Left renal pelvis (tissue), 4 donors: Measurements from ENCODE around the gene PLSCR4. TPM values are rescaled to one million over a fixed set of nuclear protein-coding genes. Genes with fewer than 3 reads are reported as not detected.
"Not testable (repeated sequence)": the region's sequence is repeated elsewhere in the genome, so short reads cannot be mapped to it uniquely, and the experiment has no call there.

Source experiments
- DNase-seq, 4 donors: peaks; one replicate each; pipeline ENCODE4 v3.0.0-alpha.2; 2013; ENCODE audit warnings: low read depth in 4 of 4, low spot score in 3 of 4
- polyA plus RNA-seq, 4 donors: library from polyadenylated mRNA; unstranded; fragments of 120-200 nt; gene quantifications; one replicate each; pipeline ENCODE4 v1.2.1, GENCODE V29; 2013; ENCODE audit not compliant: insufficient read length in 4 of 4

Gene PLSCR4
- polyA plus RNA-seq, 4 donors: 15.7 to 117 (median 26.2) TPM

DNA sequence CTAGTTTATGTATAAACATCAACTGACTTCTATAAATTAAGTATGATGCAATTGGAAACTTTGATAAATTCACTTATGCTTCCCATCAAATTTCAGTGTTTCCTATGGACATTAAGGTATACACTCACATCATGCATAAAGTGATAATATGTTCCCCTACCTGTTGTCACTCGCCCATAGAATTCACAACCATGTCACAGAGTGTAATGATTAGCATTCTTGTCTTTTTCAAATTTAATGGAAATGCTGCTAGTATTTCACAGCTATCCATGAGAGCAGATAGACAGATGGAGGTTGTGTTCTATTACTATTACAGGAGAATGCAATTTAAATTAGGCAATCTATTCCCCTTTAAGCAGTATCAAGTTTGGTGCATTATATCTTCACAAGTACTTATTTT is 984 bp downstream of the PLSCR4 start:
- no peak for DNase-seq

DNA sequence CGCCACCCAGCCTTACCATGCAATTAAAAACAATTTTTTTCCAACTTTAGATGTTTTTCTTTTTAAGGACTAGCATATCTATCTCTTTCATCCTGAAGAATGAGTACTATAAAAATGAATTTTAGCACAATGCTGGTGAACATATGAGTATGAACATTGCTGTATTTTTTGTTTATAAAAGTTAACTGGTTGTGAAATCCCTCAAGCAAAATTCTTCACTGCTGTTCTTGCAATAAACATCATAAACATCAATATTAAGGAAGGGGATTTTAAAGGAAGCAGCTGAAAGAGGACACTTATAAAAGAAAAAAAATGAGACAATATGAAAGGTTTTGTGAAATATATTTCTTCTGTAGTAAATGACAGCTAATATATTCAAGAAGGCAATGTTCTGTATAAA is 3.0 kb downstream of the PLSCR4 start:
- DNase-seq: no peak

DNA sequence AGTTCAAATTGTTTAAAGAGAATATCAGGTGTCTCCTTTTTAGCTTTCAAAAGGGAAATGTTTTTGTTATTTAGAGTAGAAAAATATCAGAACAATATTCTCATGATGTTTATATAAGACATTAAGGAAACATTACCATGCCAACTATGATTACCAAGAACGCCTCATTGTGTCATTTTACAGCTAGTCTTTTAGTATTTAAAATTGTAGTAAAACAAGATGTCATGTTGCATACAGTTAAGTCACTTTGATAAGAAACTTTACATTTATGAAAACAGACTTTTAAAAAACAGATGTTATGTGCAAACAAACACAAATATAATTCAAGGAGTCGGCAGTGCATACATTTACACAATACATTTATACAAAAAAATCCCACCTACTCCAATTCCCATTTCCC is 4.4 kb downstream of the PLSCR4 start:
- DNase-seq: no peak

DNA sequence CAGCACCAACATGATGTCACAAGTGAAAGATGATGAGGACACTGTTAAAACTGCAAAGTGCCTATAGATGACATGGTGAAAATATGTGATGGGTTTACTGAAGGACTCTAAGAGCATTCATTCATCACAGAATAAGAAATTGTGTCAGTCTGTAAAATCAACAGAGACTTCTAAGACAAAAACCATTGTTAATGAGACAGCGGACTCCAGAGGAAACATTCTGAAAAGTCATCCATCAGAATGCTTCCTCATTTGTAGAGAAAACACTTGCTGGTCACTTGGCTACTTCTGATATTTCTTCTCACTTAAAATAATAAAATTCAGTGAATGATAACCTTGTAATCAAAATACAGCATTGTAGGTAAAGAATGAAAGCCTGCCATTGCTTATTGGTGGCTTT is 7.3 kb downstream of the PLSCR4 start:
- no peak for DNase-seq

DNA sequence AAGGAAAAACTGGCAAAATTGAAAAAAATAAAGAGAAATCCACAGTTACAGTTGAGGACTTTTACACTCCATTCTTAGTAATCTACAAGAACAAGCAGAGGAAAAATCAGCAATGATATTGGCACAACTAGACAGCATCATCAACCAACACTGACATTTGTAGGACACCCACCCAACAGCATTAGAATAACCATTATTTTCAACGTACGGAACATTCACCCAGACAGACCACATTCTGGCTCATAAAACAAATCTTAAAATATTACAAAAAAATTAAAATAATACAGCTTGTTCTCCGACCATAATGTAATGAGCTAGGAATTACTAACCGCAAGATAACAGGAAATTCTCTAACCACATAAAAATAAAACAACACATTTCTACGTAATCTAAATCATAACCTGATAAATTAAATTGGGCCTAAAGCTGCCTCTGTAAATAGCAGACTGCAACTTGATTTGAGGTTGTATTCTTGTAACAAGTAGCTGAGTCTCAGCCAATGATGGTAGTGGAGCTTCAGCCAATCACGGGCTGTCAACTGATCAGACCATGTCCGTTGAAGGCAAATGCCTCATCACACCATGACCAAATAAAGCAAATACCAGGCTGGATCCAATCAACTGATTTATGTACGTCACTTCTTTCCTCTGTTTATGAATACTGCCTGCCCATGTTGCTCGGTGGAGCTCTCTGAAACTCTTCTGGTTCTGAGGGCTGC is 9.2 kb downstream of the PLSCR4 start:
- DNase-seq: no peak

DNA sequence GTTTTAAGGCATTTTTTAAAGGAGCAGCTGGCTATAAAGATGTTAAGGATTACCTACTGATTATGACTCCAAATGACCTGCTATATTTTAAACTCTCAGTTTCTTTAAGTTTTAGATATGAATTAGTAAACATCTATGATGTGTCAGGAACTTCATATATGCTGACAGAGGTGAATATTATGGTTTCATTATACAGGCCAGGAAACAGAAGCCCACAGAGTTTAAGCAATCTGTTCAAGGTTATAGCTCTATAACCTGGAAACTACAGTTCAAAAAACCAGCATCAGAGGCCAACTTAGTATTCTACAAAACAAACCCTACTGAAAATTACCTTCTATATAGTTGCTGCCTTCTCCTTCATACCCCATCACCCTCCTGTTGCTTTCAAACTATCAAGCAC is 17.4 kb downstream of the PLSCR4 start:
- no peak for DNase-seq

DNA sequence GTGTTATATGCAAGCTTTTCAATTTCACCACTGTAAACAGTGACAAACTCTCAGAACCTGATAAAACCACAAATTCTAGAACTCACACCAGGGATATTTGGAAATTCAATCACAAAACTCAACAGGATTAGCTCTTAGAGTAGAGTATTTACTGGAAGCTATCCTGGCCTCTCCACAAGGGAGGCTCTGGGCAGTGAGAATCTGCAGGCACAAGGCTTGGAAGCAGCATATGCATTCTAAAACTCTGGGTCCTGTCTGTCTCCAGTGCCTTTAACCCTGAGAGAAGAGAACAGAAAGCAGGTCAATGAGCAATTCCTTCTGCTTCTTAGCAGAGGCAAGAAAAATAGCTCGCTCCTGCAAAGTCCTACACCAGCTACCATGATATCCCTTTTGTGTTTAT is 23.4 kb downstream of the PLSCR4 start:
- no peak for DNase-seq

DNA sequence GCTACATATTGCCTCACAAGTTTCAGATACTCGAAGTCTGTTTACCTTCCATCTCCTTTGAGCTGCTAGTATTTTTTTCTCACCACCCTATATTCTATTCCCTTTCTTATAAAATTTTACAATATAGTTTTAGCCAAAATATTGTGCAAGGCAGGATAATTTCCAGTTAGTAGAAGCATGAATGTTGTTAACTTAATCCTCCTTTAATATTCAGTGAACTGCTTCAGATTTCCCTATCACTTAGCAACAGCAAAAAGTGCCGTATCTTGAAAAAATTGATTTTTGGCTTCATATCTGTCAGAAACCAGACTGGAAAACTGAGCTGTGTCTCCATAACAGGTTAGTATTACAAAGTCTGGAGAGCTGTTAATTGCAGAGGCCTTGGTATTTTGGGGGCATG is 24.0 kb downstream of the PLSCR4 start:
- DNase-seq: no peak

DNA sequence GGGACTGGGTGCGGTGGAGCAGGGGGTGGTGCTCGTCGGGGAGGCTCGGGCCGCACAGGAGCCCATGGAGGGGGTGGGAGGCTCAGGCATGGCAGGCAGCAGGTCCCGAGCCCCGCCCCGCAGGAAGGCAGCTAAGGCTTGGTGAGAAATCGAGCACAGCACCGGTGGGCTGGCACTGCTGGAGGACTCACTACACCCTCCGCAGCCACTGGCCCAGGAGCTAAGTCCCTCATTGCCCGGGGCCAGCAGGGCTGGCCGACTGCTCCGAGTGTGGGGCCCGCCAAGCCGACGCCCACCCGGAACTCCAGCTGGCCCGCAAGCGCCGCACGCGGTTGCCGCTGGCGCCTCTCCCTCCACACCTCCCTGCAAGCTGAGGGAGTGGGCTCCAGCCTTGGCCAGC is 25.4 kb downstream of the PLSCR4 start:
- not testable (repeated sequence) for DNase-seq

DNA sequence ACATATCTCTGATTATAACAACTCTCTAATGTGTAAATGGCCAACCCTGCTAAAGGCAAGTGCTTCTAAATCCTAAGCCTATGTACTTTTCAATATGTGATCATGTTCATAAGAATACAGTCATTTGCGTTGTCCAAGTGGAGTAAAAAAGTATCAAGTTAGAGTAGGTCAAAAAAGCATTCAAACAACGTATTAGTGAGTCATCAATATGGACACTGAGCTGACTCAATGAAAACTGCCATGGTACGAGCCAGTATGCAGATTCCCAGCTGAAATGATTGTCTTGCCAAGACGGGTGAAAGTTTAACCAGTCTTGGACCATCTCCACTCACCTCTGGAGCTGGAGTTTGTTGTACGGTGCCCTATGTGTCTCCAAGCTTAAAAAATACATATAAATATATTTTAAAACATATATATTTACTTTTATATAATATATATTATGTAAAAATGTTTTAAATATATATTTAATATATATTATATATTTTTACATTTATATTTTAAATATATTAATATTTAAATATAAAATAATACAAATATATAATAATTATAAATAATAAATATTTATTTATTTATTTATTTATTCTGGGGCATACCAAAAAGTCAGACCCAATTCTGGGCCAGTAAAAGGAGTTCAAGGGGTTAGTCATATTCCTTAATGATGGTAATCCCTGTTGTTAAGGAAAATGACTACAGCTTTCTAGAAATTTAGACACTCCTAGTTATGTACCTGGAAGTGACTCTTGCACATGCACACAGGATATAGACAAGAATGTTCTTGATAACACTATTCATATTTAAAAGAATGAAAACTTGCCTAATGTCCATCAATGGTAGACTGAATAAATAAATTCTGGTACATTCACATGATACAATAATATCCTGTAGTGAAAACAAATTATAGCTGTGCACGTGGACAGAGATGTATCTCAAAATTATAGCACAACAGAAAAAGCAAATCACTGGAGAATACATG is 27.2 kb downstream of the PLSCR4 start:
- no peak for DNase-seq

DNA sequence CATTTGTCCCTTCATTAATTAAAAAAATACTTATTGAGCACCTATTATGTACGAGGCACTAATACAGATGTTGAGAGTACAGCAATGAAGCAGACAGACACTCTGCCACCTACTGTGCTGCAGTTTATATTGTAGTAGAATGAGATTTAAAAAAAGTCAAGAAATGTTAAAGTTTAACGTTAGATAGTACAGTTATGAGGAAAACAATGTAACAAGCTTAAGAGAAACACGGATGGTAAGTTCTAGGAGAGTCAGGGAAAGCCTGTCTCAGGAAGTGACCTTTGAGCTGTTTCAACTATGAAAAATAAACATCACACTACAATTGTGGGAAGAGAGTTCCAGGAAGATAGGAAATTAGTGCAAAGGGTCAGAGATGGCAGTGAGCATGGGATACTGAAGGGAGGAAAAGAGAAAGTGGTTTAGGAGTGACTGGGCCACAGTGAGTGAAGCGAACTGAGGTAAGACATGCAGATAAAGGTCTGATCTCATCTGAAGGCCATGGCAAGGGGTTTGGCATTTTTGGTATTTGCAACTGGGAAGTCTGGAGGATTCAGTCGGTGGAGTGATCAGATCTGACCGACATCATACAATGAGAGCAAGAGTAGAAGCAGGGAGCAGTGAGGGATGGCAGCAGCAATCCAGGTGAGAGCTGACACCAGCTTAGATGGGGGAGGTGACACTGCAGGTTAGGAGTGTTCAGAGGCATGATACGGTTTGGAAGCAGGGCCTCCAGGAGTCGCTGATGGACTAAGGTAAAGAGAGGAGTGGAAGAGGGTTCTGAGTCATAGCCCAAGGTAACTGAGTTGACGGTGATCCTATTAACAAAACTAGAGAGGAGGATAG is 28.5 kb downstream of the PLSCR4 start:
- peak in 1 of 4 donors; percentile 7 for DNase-seq

DNA sequence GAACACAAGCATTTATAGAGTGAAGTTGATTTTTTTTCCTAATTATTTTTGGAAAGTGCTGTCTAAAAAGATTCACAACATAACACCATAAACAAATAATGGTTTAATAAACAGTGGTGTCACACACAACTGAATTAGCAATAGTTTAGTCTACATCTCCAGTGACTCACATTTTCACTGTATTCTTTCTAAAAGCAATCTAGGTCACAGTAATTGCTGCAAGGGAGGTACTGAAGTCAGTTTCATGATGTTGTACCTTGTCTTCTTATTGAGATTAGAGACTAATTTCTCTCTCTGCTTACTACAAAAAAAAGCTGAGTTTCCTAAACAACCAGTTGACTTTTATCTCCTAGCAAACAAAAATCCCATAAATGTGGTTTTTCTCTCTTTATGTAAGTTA is 29.6 kb downstream of the PLSCR4 start:
- DNase-seq: no peak

DNA sequence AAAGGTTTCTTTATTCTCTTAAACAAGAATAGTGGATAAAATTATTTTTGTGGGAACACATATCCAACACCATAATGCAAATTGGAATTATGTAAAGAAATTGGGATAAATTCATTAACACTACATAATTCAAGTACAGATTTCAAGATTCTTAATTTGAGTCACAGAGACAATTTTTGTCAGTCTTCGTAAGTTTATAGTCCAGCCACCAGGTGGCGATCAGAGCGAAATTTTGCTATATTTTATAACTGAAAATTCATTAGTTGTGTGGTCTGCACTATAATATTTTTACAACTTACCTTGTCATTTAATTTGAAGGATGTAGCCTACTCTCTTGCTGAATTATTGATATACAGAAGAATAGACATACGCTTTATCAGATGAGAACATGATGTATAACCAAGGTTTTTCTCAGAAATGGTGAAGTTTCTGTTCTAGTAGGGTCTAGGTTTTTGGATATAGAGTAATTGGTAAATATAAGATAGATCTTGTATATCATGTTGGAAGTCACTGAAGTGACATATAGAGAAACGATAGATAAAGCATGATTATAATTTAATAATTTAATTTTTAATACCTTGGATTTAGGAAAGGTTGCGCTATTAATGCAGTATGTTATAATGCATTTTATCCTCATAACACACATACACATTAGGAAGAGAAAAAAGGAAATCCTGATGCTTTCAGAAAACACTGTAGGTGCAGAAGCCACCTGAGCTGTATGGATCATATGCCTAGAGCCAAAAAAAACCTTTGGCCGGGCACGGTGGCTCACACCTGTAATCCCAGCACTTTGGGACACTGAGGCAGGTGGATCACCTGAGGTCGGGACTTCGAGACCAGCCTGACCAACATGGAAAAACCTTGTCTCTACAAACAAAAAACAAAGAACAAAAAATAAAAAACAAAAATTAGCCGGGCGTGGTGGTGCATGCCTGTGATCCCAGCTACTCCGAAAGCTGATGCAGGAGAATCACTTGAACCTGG is 31.7 kb downstream of the PLSCR4 start:
- peak in 2 of 4 donors; percentile 7 to 10 for DNase-seq

DNA sequence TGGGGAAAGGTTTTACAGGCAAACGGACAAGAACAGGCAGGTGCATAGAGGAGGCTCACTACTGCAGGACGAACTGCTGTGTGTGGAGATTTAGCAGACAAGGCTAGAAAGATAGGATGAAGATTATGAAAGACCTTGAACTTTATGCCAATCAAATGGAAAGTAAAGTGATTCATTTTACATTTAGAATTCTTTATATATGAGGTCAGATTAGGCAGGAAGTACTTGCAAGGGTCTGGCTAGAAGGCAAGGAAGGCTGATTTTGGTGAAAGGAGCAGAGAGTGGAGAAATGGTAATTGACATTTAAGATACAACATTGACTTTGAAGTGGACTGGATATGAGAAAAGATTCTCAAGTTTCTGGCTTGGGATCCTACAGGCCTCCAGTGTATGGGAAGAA is 33.6 kb downstream of the PLSCR4 start:
- DNase-seq: no peak

DNA sequence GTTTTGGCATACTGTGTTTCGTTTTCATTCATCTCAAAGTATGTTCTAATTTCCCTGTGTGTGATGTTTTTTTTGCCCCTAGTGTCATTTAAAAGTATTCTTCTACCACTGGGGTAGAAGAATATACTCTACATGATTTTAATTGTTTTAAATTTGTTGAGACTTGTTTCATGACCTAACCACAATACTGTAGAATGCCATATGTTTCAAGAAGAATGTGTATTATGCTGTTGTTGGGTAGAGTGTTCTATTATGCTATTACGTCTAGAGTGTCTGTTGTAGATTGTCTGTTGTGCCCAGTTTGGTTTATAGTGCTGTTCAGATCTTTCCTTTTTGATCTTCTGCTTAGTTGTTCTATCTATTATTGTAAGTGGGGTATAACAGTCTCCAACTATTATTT is 36.4 kb downstream of the PLSCR4 start:
- no peak for DNase-seq

DNA sequence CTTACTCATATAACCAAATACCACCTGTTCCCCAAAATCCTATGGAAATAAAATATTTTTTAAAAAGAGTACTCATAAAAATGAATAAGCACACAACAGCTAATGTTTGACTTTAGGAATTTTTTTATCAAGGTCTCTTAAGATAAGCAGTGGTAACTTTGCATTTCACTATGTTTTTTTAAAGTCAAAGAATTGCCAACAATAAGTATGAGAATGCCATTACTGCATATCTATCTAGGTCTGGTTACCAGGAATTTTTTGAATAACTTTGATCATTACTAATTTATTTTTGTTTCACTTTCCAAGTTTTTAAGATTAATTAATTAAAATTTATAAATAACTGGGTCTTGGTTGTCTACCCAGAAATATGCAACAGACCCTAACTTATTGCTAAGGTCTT is 41.5 kb downstream of the PLSCR4 start:
- no peak for DNase-seq

DNA sequence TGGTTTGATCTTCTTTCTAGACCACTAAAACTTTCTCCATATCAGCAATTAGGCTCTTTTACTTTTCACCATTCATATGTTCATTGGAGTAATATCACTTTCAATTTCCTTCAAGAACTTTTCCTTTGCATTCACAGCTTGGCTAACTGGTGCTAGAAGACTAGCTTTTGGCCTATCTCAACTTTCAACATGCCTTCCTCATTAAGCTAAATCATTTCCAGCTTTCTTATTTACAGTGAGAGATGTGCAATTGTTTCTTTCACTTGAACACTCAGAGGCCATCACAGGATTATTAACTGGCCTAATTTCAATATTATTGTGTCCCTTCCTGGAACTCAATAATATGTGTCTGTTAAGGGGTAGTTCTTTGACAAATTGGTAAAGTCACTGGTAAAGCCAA is 47.1 kb downstream of the PLSCR4 start:
- DNase-seq: no peak

DNA sequence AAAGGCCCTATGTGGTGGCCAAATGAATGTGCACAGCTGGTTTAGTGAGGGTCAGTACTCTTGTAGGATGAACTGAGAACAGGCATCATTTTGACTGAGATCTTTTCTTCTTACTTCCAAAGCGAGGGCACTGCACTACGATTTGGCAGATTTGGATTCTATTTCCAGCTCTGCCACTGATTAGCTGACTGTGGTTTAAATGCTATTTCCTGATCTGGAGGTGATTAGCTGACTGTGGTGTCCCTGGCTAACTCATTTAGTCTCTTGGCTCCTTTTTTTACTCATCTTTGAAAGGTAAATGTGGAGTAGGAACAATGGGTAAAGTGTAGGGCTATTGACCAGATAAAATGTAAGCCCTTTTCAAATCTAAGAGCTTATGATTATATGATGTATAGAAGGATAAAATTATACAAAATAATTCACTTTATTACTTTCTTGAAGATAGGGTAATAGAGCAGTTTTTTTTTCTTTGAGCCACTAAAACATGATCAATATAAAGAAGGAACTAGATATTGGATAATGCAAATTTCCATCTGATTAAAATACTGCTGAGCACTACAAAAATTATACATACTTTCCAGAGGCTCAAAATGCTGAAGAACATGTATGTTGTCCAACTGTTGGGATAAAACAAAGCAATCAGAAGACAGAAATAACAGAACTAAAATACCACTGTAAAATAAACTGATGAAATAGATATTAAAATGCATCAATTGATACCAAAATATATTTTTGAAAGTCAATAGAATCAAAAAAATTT is 50.3 kb downstream of the PLSCR4 start:
- no peak for DNase-seq

DNA sequence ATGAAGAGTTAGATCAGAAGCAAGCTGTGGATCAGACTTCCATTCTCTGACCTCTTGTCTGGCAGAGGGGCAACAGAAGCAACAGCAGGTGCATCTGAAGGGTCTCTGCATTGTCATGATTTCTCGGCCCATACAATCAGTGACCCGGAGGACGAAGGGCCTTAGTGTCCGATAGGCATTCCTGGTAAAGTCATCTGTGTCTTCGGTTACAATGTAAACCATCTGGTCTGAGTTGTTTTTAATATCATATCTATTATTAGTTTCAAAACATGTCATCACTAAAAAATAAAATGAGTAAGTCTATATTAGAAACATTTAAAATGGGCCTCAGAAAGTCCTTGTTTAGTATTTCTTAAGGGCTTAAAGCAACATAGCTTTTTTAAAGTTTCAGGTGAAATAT is 51.1 kb downstream of the PLSCR4 start:
- DNase-seq: no peak
